KMS-11 (cell line): ENCODE measurements around the gene THSD8.

ENCODE experiments used
- H2AFZ ChIP-seq: fragments of 200-600 bp; sonication (generic); 2 replicates; pipeline ENCODE4 v1.6.1; 2016; ENCODE audit warnings: antibody characterized with exemption, mixed run types, low read depth
- H3K27ac ChIP-seq: fragments of 200-600 bp; sonication (generic); 2 replicates; pipeline ENCODE4 v1.6.1; 2016; ENCODE audit warnings: mild to moderate bottlenecking, mixed run types
- H3K27me3 ChIP-seq: fragments of 200-600 bp; sonication (generic); 2 replicates; pipeline ENCODE4 v1.6.1; 2017; ENCODE audit warnings: mild to moderate bottlenecking, low read depth, mixed run types, moderate library complexity; ENCODE audit not compliant: insufficient read depth
- H3K36me3 ChIP-seq: fragments of 200-600 bp; sonication (generic); 2 replicates; pipeline ENCODE4 v1.6.1; 2017; ENCODE audit warnings: mild to moderate bottlenecking, mixed run types; ENCODE audit not compliant: insufficient read depth
- H3K4me1 ChIP-seq: fragments of 200-600 bp; sonication (generic); 2 replicates; pipeline ENCODE4 v1.6.1; 2016; ENCODE audit warnings: mild to moderate bottlenecking, low read depth, mixed run types; ENCODE audit not compliant: poor library complexity, severe bottlenecking
- H3K4me2 ChIP-seq: fragments of 200-600 bp; sonication (generic); 2 replicates; pipeline ENCODE4 v1.7.0; 2016; ENCODE audit warnings: mild to moderate bottlenecking, mixed run types
- H3K4me3 ChIP-seq: fragments of 200-600 bp; sonication (generic); IDR thresholded peaks from 2 replicates; pipeline ENCODE4 v1.6.1; 2017; ENCODE audit warnings: low read depth, low read length, mixed read lengths; ENCODE audit not compliant: insufficient read depth
- H3K79me2 ChIP-seq: fragments of 200-600 bp; sonication (generic); 2 replicates; pipeline ENCODE4 v1.6.1; 2016; ENCODE audit warnings: low read depth, mixed run types; ENCODE audit not compliant: insufficient read depth
- H3K9ac ChIP-seq: fragments of 200-600 bp; sonication (generic); 2 replicates; pipeline ENCODE4 v1.6.1; 2016; ENCODE audit warnings: mild to moderate bottlenecking, mixed run types
- H4K20me1 ChIP-seq: fragments of 200-600 bp; sonication (generic); 2 replicates; pipeline ENCODE4 v1.6.1; 2016; ENCODE audit warnings: mild to moderate bottlenecking, mixed run types; ENCODE audit not compliant: insufficient read depth
- TF ChIP-seq, protein P1 (sequence below): fragments of 200-600 bp; sonication (generic); conservative IDR thresholded peaks from 2 replicates; pipeline ENCODE4 v1.6.1; 2017; ENCODE audit warnings: low read depth, mild to moderate bottlenecking, antibody characterized with exemption, low read length, moderate library complexity, mixed read lengths

THSD8 gene

DNA sequence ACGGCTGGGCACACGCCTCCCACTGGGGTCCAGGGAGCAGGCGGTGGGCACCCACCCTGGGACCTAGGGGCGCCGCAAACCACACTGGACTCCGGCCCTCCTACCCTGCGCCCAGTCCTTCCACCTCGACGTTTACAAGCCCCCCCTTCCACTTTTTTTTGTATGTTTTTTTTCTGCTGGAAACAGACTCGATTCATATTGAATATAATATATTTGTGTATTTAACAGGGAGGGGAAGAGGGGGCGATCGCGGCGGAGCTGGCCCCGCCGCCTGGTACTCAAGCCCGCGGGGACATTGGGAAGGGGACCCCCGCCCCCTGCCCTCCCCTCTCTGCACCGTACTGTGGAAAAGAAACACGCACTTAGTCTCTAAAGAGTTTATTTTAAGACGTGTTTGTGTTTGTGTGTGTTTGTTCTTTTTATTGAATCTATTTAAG is 9.0 kb upstream of the THSD8 start:
- peak overlapping the region; percentile 76 for H3K9ac ChIP-seq
- H3K4me2 ChIP-seq, result peak overlapping the region; percentile 97
- peak overlapping the region; percentile 78 for H3K27ac ChIP-seq
- peaks cover 37% of the 10 kb centered on the region for H3K4me1 ChIP-seq
- H3K79me2 ChIP-seq, result peaks cover 20% of the 10 kb centered on the region
- H3K27me3 ChIP-seq, result no peaks in the 10 kb centered on the region
- no peak overlapping the region for H3K4me3 ChIP-seq
- H2AFZ ChIP-seq, result 0 out of 2 replicates have a peak overlapping the region, but pooled peaks have one; percentile 45
- H4K20me1 ChIP-seq, result no peaks in the 10 kb centered on the region
- H3K36me3 ChIP-seq, result no peaks in the 10 kb centered on the region
- TF ChIP-seq, protein P1, sequence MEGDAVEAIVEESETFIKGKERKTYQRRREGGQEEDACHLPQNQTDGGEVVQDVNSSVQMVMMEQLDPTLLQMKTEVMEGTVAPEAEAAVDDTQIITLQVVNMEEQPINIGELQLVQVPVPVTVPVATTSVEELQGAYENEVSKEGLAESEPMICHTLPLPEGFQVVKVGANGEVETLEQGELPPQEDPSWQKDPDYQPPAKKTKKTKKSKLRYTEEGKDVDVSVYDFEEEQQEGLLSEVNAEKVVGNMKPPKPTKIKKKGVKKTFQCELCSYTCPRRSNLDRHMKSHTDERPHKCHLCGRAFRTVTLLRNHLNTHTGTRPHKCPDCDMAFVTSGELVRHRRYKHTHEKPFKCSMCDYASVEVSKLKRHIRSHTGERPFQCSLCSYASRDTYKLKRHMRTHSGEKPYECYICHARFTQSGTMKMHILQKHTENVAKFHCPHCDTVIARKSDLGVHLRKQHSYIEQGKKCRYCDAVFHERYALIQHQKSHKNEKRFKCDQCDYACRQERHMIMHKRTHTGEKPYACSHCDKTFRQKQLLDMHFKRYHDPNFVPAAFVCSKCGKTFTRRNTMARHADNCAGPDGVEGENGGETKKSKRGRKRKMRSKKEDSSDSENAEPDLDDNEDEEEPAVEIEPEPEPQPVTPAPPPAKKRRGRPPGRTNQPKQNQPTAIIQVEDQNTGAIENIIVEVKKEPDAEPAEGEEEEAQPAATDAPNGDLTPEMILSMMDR, result no peak

DNA sequence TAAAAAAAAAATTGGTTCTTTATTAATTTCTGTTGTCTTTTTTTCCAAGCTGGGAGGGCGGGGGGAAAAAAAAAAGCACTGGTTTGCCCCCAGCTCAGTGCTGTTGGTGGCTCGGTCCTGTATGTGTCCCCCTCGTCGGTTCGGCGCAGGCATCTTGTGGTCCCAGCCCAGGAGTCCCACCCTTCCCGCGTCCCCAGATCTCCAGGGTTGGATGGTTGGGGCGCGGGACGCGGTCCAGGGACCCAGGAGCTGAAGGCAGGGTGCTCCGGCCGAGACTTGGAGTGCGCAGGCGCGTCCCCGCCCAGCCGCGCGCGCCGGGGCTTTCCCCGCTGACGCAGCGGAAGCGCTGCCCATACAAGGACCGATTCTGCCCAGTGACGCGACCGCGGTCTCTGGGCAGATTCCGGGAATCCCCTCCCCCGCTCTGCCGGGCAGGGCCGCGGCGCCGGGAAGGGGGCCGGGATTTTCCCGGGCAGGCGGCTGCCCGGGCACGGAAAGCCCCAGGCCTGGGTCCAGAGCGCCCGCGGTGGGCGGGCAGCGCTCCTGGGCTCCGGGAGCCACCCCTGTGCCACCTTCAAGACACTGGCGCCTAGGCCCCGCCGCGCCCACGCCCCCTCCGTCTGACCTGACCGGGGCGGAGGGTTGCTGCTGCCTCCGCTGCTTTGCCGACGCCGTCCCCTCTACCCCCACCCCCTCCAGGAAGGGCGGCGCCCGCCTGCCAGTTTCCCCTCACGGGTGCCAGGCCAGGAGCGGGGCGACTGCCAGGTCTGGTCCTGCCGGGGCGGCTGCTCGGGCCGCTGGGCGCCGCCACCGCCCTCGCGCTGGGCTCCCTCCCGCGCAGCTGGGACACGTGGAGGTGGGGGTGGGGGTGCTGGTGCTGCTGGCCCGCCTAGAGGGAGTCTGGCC is 8.3 kb upstream of the THSD8 start:
- Histone ChIP-seq H3K36me3 (no peaks in the 10 kb centered on the region), H3K27ac (peak overlapping the region; percentile 78), H3K27me3 (no peaks in the 10 kb centered on the region), H3K79me2 (peaks cover 20% of the 10 kb centered on the region), H3K4me1 (peaks cover 31% of the 10 kb centered on the region), H2AFZ (peak overlapping the region; percentile 34; the same call in 1 of the 2 replicates), H3K9ac (peak overlapping the region; percentile 76), H3K4me3 (no peak overlapping the region), H3K4me2 (peak overlapping the region; percentile 97), H4K20me1 (no peaks in the 10 kb centered on the region)
- TF ChIP-seq, protein P1, result no peak

DNA sequence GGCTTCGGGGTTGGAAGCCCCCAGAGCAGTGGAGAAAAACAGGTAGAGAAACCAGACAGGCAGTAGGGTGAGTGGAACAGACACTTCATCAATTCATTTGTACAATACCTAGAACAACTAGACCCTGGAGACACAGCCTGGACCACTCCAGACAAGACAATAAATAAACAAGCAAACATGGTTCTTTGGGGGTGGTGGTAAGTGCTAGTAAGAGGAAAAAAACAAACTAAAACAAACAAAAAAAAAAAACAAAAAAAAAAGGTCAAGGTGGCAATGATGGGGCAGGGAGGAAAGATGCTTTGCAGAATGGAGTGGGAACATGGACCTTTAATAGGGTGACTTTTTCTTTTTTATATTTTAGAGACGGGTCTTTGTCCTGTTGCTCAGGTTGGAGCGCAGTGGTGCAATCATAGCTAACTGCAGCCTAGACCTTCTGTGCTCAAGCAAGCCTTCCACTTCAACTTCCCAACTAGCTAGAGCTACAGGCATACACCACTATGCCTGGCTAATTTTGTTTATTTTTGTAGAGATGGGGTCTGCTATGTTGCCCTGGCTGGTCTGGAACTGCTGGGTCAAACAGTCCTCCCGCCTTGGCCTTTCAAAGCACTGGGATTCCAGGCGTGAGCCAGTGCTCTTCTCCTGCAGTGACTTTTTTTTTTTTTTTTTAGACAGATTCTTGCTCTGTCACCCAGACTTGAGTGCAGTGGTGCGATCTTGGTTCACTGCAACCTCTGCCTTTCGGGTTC is 7.5 kb upstream of the THSD8 start:
- Histone ChIP-seq H3K79me2 (peaks cover 20% of the 10 kb centered on the region), H3K36me3 (no peaks in the 10 kb centered on the region), H3K4me2 (peak overlapping the region; percentile 97), H4K20me1 (no peaks in the 10 kb centered on the region), H3K27ac (peak overlapping the region; percentile 78), H3K4me1 (peaks cover 30% of the 10 kb centered on the region), H3K4me3 (no peak overlapping the region), H3K9ac (peak overlapping the region; percentile 76), H3K27me3 (no peaks in the 10 kb centered on the region), H2AFZ (peak overlapping the region; percentile 34; the same call in 1 of the 2 replicates)
- TF ChIP-seq, protein P1, result no peak

DNA sequence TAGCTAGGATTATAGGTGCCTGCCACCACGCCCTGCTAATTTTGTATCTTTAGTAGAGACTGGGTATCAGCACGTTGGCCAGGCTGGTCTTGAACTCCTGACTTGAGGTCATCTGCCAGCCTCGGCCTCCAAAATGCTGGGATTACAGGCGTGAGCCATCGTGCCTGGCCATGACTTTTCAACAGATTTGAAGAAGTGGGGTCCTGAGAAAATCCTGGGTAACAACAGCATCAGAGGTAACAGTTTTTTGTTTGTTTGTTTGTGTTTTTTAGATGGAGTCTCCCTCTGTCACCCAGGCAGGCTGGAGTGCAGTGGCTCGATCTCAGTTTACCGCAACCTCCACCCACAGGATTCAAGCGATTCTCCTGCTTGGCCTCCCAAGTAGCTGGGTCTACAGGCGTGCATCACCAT is 6.9 kb upstream of the THSD8 start:
- H3K36me3 ChIP-seq, result no peaks in the 10 kb centered on the region
- H3K27me3 ChIP-seq, result no peaks in the 10 kb centered on the region
- no peak overlapping the region for H3K4me2 ChIP-seq
- H3K4me1 ChIP-seq, result peaks cover 30% of the 10 kb centered on the region
- no peak overlapping the region for H3K9ac ChIP-seq
- H2AFZ ChIP-seq, result no peak overlapping the region
- TF ChIP-seq, protein P1, result no peak
- no peak overlapping the region for H3K27ac ChIP-seq
- H3K4me3 ChIP-seq, result no peak overlapping the region
- H4K20me1 ChIP-seq, result no peaks in the 10 kb centered on the region
- peaks cover 20% of the 10 kb centered on the region for H3K79me2 ChIP-seq
